Glutamatergic neuron (in vitro differentiated cells): ENCODE measurements around the gene HIVEP3. TPM values are rescaled to one million over a fixed set of nuclear protein-coding genes. Genes with fewer than 3 reads are reported as not detected.
"Not testable (repeated sequence)": the region's sequence is repeated elsewhere in the genome, so short reads cannot be mapped to it uniquely, and the experiment has no call there.

Source experiments
- DNase-seq: peaks from one replicate; pipeline ENCODE4 v3.0.0; 2022
- H3K27ac Mint-ChIP-seq: one replicate; pipeline ENCODE4 v1.8.0; 2020; ENCODE audit warnings: mild to moderate bottlenecking, mixed read lengths, inconsistent platforms; ENCODE audit not compliant: unreplicated experiment
- H3K27me3 Mint-ChIP-seq: one replicate; pipeline ENCODE4 v1.8.0; 2020; ENCODE audit warnings: mild to moderate bottlenecking, moderate library complexity, mixed read lengths, inconsistent platforms; ENCODE audit not compliant: unreplicated experiment
- H3K36me3 Mint-ChIP-seq: one replicate; pipeline ENCODE4 v1.8.0; 2020; ENCODE audit warnings: mild to moderate bottlenecking, mixed read lengths, inconsistent platforms; ENCODE audit not compliant: unreplicated experiment
- H3K4me1 Mint-ChIP-seq: one replicate; pipeline ENCODE4 v1.8.0; 2020; ENCODE audit warnings: mild to moderate bottlenecking, low read depth, mixed read lengths, inconsistent platforms; ENCODE audit not compliant: unreplicated experiment
- H3K4me3 Mint-ChIP-seq: one replicate; pipeline ENCODE4 v1.8.0; 2020; ENCODE audit warnings: mild to moderate bottlenecking, mixed read lengths, inconsistent platforms; ENCODE audit not compliant: unreplicated experiment
- H3K9me3 Mint-ChIP-seq: one replicate; pipeline ENCODE4 v1.8.0; 2020; ENCODE audit warnings: mild to moderate bottlenecking, moderate library complexity, mixed read lengths, inconsistent platforms; ENCODE audit not compliant: unreplicated experiment
- total RNA-seq: library from RNA; stranded (reverse); fragmentation: NEBNext Ultra II Directional; extraction: Animal tissue kit (Norgen Biotek cat#: 25700); gene quantifications from one replicate; pipeline ENCODE4 v1.2.1, GENCODE V29; 2021; ENCODE audit not compliant: unreplicated experiment
- TF ChIP-seq, protein P1 (sequence below): fragments of 200-600 bp; sonication (generic); IDR thresholded peaks from one replicate; pipeline ENCODE4 v1.5.0; 2021; ENCODE audit not compliant: partially characterized antibody, unreplicated experiment

Gene HIVEP3
- total RNA-seq, 1 donor from 2014 or later = 15.1 TPM

DNA sequence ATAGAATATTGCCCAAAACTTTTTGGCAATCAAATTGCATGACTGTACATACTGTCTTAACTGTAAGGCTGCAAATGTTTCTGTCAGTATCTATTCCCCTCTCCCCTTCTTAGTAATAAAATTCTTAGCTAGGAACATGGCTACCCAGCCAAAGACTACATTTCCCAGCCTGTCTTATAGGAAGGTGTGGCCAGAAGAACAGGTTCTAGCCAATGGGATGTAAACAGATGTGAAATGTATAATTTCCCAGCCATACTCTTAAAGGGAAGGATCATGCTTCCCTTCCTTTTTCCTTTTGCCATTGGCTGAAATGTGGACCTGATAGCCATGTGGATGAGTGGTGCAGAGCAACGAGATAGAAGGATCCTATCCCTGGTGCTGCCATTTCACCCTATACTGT lies 7.0 kb upstream of the HIVEP3 start:
- TF ChIP-seq, protein P1, sequence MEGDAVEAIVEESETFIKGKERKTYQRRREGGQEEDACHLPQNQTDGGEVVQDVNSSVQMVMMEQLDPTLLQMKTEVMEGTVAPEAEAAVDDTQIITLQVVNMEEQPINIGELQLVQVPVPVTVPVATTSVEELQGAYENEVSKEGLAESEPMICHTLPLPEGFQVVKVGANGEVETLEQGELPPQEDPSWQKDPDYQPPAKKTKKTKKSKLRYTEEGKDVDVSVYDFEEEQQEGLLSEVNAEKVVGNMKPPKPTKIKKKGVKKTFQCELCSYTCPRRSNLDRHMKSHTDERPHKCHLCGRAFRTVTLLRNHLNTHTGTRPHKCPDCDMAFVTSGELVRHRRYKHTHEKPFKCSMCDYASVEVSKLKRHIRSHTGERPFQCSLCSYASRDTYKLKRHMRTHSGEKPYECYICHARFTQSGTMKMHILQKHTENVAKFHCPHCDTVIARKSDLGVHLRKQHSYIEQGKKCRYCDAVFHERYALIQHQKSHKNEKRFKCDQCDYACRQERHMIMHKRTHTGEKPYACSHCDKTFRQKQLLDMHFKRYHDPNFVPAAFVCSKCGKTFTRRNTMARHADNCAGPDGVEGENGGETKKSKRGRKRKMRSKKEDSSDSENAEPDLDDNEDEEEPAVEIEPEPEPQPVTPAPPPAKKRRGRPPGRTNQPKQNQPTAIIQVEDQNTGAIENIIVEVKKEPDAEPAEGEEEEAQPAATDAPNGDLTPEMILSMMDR = no peak
- Mint-ChIP-seq H3K36me3 (no peaks in the 10 kb centered on the region), H3K4me1 (no peaks in the 10 kb centered on the region), H3K9me3 (no peaks in the 10 kb centered on the region), H3K27ac (no peak overlapping the region), H3K4me3 (no peak overlapping the region), H3K27me3 (no peaks in the 10 kb centered on the region)
- no peak for DNase-seq

DNA sequence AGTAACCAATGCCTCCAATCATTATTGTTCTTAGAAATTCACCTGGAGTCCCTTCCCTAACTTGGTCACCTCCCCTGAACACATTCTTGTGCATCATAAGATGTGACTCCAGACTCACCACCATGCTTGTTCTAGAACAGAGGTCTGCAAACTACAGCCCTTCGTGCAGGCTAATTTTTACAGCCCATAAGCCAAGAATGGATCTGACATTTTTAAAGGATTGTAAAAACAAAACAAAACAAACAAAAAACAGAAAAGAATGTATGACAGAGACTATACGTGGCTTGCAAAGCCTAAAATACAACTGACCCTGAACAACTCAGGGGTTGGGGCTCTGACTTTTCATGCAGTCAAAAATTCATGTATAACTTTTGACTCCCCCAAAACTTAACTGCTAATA lies 6.2 kb upstream of the HIVEP3 start:
- Mint-ChIP-seq H3K27ac (no peak overlapping the region), H3K27me3 (no peaks in the 10 kb centered on the region), H3K4me3 (no peak overlapping the region), H3K4me1 (peaks cover 4% of the 10 kb centered on the region), H3K9me3 (no peaks in the 10 kb centered on the region), H3K36me3 (no peaks in the 10 kb centered on the region)
- TF ChIP-seq, protein P1 = no peak
- DNase-seq = no peak

DNA sequence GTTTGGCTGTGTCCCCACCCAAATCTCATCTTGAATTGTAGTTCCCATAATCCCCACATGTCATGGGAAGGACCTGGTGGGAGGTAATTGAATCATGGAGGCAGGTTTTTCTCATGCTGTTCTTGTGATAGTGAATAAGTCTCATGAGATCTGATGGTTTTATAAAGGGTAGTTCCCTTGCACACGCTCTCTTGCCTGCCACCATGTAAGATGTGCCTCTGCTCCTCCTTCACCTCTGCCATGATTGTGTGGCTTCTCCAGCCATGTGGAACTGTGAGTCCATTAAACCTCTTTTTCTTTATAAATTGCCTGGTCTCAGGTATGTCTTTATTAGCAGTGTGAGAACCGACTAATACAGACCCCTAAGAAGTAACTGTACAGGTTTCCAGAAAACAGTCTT lies 2.5 kb upstream of the HIVEP3 start:
- not testable (repeated sequence) for H3K9me3 Mint-ChIP-seq, H3K4me3 Mint-ChIP-seq, H3K36me3 Mint-ChIP-seq, DNase-seq, H3K27ac Mint-ChIP-seq, H3K27me3 Mint-ChIP-seq
- peaks cover 14% of the 10 kb centered on the region for H3K4me1 Mint-ChIP-seq

DNA sequence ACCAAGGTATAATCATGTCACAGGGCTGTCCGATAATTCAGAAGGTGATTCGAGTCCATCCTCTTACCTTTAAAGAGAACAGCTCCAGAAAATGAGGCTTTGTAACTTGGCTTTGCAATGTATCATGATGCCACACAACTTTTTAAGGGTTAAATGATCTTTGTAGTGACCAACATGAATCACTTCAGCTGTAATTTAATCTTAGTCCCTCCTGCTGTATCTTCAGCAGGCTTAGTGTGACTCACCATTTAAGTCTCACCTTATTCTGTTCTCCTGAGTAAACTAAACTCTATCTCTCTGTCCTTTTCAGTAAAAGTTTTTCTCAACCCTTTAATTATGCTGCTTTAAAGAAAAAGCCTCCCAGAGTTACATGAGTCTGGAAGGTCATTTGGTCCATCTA lies 1.9 kb upstream of the HIVEP3 start:
- peaks cover 5% of the 10 kb centered on the region for H3K27me3 Mint-ChIP-seq
- H3K4me3 Mint-ChIP-seq = peak overlapping the region; percentile 92

DNA sequence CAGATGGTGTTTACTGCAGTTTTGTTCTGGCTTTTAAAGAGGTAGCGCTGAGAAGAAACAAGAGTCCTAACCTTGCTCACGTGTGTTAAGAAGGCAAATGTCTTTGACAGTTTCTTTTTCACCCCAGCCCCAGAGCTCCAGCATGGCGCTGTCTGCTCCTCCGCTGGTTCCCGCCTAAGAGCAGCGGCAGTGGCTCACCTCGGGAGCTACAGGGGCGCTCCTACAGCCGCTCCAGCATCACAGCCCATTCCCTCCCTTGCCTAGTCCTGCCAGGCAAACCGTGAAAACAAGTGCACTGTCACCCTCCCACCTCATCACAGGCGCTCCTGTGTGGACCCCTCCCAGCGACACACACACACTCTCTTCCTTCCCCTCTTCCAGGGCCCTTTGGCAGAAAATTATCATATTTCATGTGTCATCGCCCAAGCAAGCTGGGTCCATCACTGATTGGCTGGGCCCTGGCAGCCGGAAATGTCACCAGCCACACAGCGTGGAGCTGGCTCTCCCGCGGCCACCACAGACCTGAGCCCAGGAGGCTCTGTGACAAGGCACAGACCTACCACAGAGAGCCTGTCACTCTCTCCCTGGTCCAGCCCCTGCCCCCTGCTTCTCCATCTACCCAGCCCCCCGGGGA lies 1.2 kb upstream of the HIVEP3 start:
- no peaks in the 10 kb centered on the region for H3K36me3 Mint-ChIP-seq
- H3K4me3 Mint-ChIP-seq = peak overlapping the region; percentile 92
- no peaks in the 10 kb centered on the region for H3K9me3 Mint-ChIP-seq
- DNase-seq = peak; percentile 62
- H3K27ac Mint-ChIP-seq = no peak overlapping the region
- peaks cover 14% of the 10 kb centered on the region for H3K4me1 Mint-ChIP-seq
- H3K27me3 Mint-ChIP-seq = peaks cover 5% of the 10 kb centered on the region
- TF ChIP-seq, protein P1 = no peak

More for the DNA sequence above, 1.9 kb upstream of the HIVEP3 start:
- DNase-seq = no peak
- no peak overlapping the region for H3K27ac Mint-ChIP-seq
- H3K36me3 Mint-ChIP-seq = no peaks in the 10 kb centered on the region
- H3K9me3 Mint-ChIP-seq = no peaks in the 10 kb centered on the region
- TF ChIP-seq, protein P1 = no peak
- H3K4me1 Mint-ChIP-seq = peaks cover 14% of the 10 kb centered on the region

DNA sequence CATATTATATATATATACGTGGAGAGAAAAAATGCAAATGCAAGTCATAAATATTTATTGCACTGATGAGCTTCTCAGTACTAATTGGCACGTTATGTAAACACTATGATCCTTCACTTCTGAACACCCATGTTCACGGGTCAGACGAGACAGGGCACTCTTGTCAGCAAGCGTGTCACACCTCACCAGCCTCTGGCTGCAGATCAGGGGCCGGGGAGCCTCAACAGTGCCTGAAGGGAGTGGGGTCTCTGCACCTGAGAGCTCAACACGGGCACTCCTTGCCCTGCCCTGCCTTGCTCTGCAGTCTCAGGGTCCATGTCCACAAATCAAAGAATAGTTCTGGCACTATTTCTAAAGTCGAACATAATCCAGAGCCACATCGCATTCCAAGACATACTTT lies 409 bp upstream of the HIVEP3 start:
- TF ChIP-seq, protein P1 = no peak
- no peak for DNase-seq
- Mint-ChIP-seq H3K27ac (no peak overlapping the region), H3K27me3 (peaks cover 5% of the 10 kb centered on the region), H3K4me1 (peaks cover 14% of the 10 kb centered on the region), H3K4me3 (peak overlapping the region; percentile 53), H3K9me3 (no peaks in the 10 kb centered on the region), H3K36me3 (no peaks in the 10 kb centered on the region)
